Kidney epithelial cell (primary cell): ENCODE measurements around the gene ENTPD1. TPM values are rescaled to one million over a fixed set of nuclear protein-coding genes. Genes with fewer than 3 reads are reported as not detected.
"Not testable (repeated sequence)": the region's sequence is repeated elsewhere in the genome, so short reads cannot be mapped to it uniquely, and the experiment has no call there.

Experiments
- DNase-seq: peaks from one replicate; pipeline ENCODE4 v3.0.0-alpha.2; 2010; ENCODE audit warnings: low read depth
- H3K27me3 ChIP-seq: 2 replicates; pipeline ENCODE4 v1.6.0; 2011; ENCODE audit warnings: low read length; ENCODE audit not compliant: control insufficient read depth, insufficient read depth
- H3K36me3 ChIP-seq: 2 replicates; pipeline ENCODE4 v1.5.1; 2011; ENCODE audit warnings: low read length; ENCODE audit not compliant: control insufficient read depth, insufficient read depth
- H3K4me3 ChIP-seq: 2 replicates; pipeline ENCODE4 v1.5.1; 2011; ENCODE audit warnings: low read depth, mild to moderate bottlenecking, control low read depth, low read length
- CTCF ChIP-seq: IDR thresholded peaks from 2 replicates; pipeline ENCODE4 v1.5.1; 2011; ENCODE audit warnings: mild to moderate bottlenecking, moderate library complexity, low read length, control low read depth, inconsistent platforms; ENCODE audit not compliant: insufficient read depth, poor library complexity, severe bottlenecking
- total RNA-seq: library from RNA; depleted of rRNA; stranded (reverse); fragments of >200 nt; gene quantifications from 2 replicates; pipeline ENCODE4 v1.2.3, GENCODE V29; 2015

The ENTPD1 gene
- total RNA-seq, 1 donor from 2014 or later = 0.17 TPM

- Histone ChIP-seq H3K27me3 (no peaks in the 10 kb centered on the region), H3K36me3 (no peaks in the 10 kb centered on the region), H3K4me3 (no peak overlapping the region)
- DNase-seq = no peak
- no peak for TF ChIP-seq CTCF
These were observed 27.4 kb upstream of the ENTPD1 start for GRCh38 chr10:95728526-95728925.

GRCh38 chr10:95729323-95730055 lies 26.5 kb upstream of the ENTPD1 start:
- no peak for DNase-seq
- Histone ChIP-seq H3K27me3 (no peaks in the 10 kb centered on the region), H3K36me3 (no peaks in the 10 kb centered on the region), H3K4me3 (no peak overlapping the region)
- no peak for TF ChIP-seq CTCF

GRCh38 chr10:95730233-95730632 lies 25.7 kb upstream of the ENTPD1 start:
- Histone ChIP-seq H3K27me3 (no peaks in the 10 kb centered on the region), H3K4me3 (no peak overlapping the region), H3K36me3 (no peaks in the 10 kb centered on the region)
- TF ChIP-seq CTCF = no peak
- no peak for DNase-seq

- not testable (repeated sequence) for H3K4me3 ChIP-seq, H3K27me3 ChIP-seq, DNase-seq, H3K36me3 ChIP-seq
These were observed 23.1 kb upstream of the ENTPD1 start for GRCh38 chr10:95732907-95733306.

- DNase-seq = no peak
- no peak overlapping the region for H3K4me3 ChIP-seq
- TF ChIP-seq CTCF = no peak
- no peaks in the 10 kb centered on the region for H3K27me3 ChIP-seq
- H3K36me3 ChIP-seq = no peaks in the 10 kb centered on the region
These were observed 16.9 kb upstream of the ENTPD1 start for GRCh38 chr10:95739056-95739455.

GRCh38 chr10:95741807-95742467 lies 14.0 kb upstream of the ENTPD1 start:
- H3K27me3 ChIP-seq = no peaks in the 10 kb centered on the region
- TF ChIP-seq CTCF = no peak
- no peak overlapping the region for H3K4me3 ChIP-seq
- no peak for DNase-seq
- no peaks in the 10 kb centered on the region for H3K36me3 ChIP-seq
